Measurements from ENCODE around the gene POLR2C.
A peak's percentile ranks its signal among the peaks of the same experiment; 100 is the strongest.

The POLR2C gene

GRCh38 chr16:57444711-57445110, 17.8 kb upstream of the POLR2C start:
- Mint-ChIP-seq H3K27ac (peak overlapping the region; percentile 55 to 81 (median 57)), H3K27me3 (ENCODE audit: low read depth) (no peaks in the 10 kb centered on the region), H3K9me3 (peaks cover 6% of the 10 kb centered on the region), H3K36me3 (ENCODE audit: low read depth) (peaks cover 34% of the 10 kb centered on the region), H3K4me3 (peak overlapping the region; percentile 60 to 72 (median 70)), H3K4me1 (peaks cover 22% of the 10 kb centered on the region)
- TF ChIP-seq, protein P1, sequence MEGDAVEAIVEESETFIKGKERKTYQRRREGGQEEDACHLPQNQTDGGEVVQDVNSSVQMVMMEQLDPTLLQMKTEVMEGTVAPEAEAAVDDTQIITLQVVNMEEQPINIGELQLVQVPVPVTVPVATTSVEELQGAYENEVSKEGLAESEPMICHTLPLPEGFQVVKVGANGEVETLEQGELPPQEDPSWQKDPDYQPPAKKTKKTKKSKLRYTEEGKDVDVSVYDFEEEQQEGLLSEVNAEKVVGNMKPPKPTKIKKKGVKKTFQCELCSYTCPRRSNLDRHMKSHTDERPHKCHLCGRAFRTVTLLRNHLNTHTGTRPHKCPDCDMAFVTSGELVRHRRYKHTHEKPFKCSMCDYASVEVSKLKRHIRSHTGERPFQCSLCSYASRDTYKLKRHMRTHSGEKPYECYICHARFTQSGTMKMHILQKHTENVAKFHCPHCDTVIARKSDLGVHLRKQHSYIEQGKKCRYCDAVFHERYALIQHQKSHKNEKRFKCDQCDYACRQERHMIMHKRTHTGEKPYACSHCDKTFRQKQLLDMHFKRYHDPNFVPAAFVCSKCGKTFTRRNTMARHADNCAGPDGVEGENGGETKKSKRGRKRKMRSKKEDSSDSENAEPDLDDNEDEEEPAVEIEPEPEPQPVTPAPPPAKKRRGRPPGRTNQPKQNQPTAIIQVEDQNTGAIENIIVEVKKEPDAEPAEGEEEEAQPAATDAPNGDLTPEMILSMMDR (IDR thresholded peaks at IDR 0.05; ENCODE audit: unreplicated experiment in 3 of 3) = no peak

GRCh38 chr16:57445510-57445909, 17.0 kb upstream of the POLR2C start:
- peaks cover 22% of the 10 kb centered on the region for H3K4me1 Mint-ChIP-seq

GRCh38 chr16:57446531-57447185, 15.8 kb upstream of the POLR2C start:
- peak overlapping the region; percentile 93 to 97 (median 94) for H3K4me3 Mint-ChIP-seq

More at GRCh38 chr16:57445510-57445909, 17.0 kb upstream of the POLR2C start:
- Mint-ChIP-seq H3K27me3 (ENCODE audit: low read depth) (no peaks in the 10 kb centered on the region), H3K4me3 (peak overlapping the region in 2 of 3 experiments; percentile 64 to 74), H3K27ac (no peak overlapping the region), H3K36me3 (ENCODE audit: low read depth) (peaks cover 26% of the 10 kb centered on the region), H3K9me3 (peaks cover 3% of the 10 kb centered on the region)
- TF ChIP-seq, protein P1 (IDR thresholded peaks at IDR 0.05; ENCODE audit: unreplicated experiment in 3 of 3) = no peak

GRCh38 chr16:57447186-57447962, 15.1 kb upstream of the POLR2C start, which contains the start of the genes CIAPIN1 and COQ9:
Gene CIAPIN1 (minus strand): TSS chr16:57447385. CDS start chr16:57440928, 6,457 bp downstream.
Gene COQ9 (plus strand): TSS chr16:57447479. CDS start chr16:57447506, 27 bp downstream.
- TF ChIP-seq, protein P1 (IDR thresholded peaks at IDR 0.05; ENCODE audit: unreplicated experiment in 3 of 3) = no peak
- Mint-ChIP-seq H3K4me1 (peaks cover 22% of the 10 kb centered on the region), H3K27ac (peak within 1 kb of the TSS; percentile 79 to 95 (median 94)), H3K27me3 (ENCODE audit: low read depth) (no peaks in the 10 kb centered on the region), H3K9me3 (peaks cover 2% of the 10 kb centered on the region), H3K36me3 (ENCODE audit: low read depth) (peaks cover 19% of the 10 kb centered on the region), H3K4me3 (peak within 1 kb of the TSS; percentile 93 to 97 (median 94))

More at GRCh38 chr16:57446531-57447185, 15.8 kb upstream of the POLR2C start:
- peaks cover 2% of the 10 kb centered on the region for H3K9me3 Mint-ChIP-seq
- TF ChIP-seq, protein P1 (IDR thresholded peaks at IDR 0.05; ENCODE audit: unreplicated experiment in 3 of 3) = no peak
- peaks cover 14% of the 10 kb centered on the region for H3K36me3 Mint-ChIP-seq (ENCODE audit: low read depth)
- H3K4me1 Mint-ChIP-seq = peaks cover 22% of the 10 kb centered on the region
- no peaks in the 10 kb centered on the region for H3K27me3 Mint-ChIP-seq (ENCODE audit: low read depth)
- H3K27ac Mint-ChIP-seq = peak overlapping the region; percentile 79 to 95 (median 94)

- no peaks in the 10 kb centered on the region for H3K27me3 Mint-ChIP-seq (ENCODE audit: low read depth)
- TF ChIP-seq, protein P1 (IDR thresholded peaks at IDR 0.05; ENCODE audit: unreplicated experiment in 3 of 3) = no peak
- no peaks in the 10 kb centered on the region for H3K9me3 Mint-ChIP-seq
- peaks cover 40% of the 10 kb centered on the region for H3K36me3 Mint-ChIP-seq (ENCODE audit: low read depth)
- no peak overlapping the region for H3K4me3 Mint-ChIP-seq
- H3K4me1 Mint-ChIP-seq = peaks cover 9% of the 10 kb centered on the region
- no peak overlapping the region for H3K27ac Mint-ChIP-seq
Measured at GRCh38 chr16:57452021-57452420, 10.5 kb upstream of the POLR2C start.
